Common myeloid progenitor, CD34-positive (primary cell): ENCODE data around the gene ARHGAP22.

Experiments used
- CTCF ChIA-PET: fragments of 350-600 bp; sonication (Branson Sonifier 250); formaldehyde crosslinking; loops from one replicate; lab custom pipeline; 2021; ENCODE audit warnings: antibody characterized with exemption; lab: Charles Lee
- POLR2A ChIA-PET: fragments of 350-600 bp; sonication (Branson Sonifier 250); formaldehyde crosslinking; loops from one replicate; lab custom pipeline; 2021; ENCODE audit warnings: antibody characterized with exemption; lab: Charles Lee
- DNase-seq, 3 donors: peaks; one replicate each; pipeline versions ENCODE4 v3.0.0 to v3.0.0-alpha.2; 2013
- H3K27ac ChIP-seq, 2 experiments: 1 replicate in 1 of 2; 2 replicates in 1 of 2; pipeline ENCODE4 v1.7.0; 2013; ENCODE audit warnings: inconsistent platforms in 2 of 2, low read length in 2 of 2, mild to moderate bottlenecking in 2 of 2, low read depth in 1 of 2, moderate library complexity in 1 of 2; ENCODE audit not compliant: severe bottlenecking in 2 of 2, insufficient read depth in 1 of 2, poor library complexity in 1 of 2
- H3K27me3 ChIP-seq, 5 experiments: replicated peaks in 2 of 5; 1 replicate in 3 of 5; 2 replicates in 2 of 5; pipeline versions ENCODE4 v1.6.1 to v1.7.0; 2013; ENCODE audit warnings: low read length in 4 of 5, mild to moderate bottlenecking in 2 of 5, moderate library complexity in 2 of 5, inconsistent platforms in 1 of 5; ENCODE audit not compliant: insufficient read depth in 5 of 5, control insufficient read depth in 4 of 5
- H3K36me3 ChIP-seq, 4 experiments: 1 replicate in 2 of 4; 2 replicates in 2 of 4; pipeline versions ENCODE4 v1.6.1 to v1.7.0; 2013; ENCODE audit warnings: low read length in 3 of 4, control low read depth in 1 of 4, mild to moderate bottlenecking in 1 of 4; ENCODE audit not compliant: control insufficient read depth in 4 of 4, insufficient read depth in 4 of 4
- H3K4me1 ChIP-seq, 4 experiments: 1 replicate in 3 of 4; 2 replicates in 1 of 4; pipeline versions ENCODE4 v1.6.1 to v1.7.1; 2013; ENCODE audit warnings: low read length in 3 of 4, mild to moderate bottlenecking in 3 of 4, control low read depth in 1 of 4, inconsistent platforms in 1 of 4, moderate library complexity in 1 of 4; ENCODE audit not compliant: control insufficient read depth in 4 of 4, insufficient read depth in 4 of 4; ENCODE audit errors: control extremely low read depth in 1 of 4
- H3K4me3 ChIP-seq, 7 experiments: 1 replicate in 4 of 7; 2 replicates in 3 of 7; pipeline versions ENCODE4 v1.5.1 to v1.7.0; 2013; ENCODE audit warnings: mild to moderate bottlenecking in 7 of 7, low read length in 6 of 7, moderate library complexity in 6 of 7, inconsistent platforms in 2 of 7, low read depth in 2 of 7, control low read depth in 1 of 7; ENCODE audit not compliant: insufficient read depth in 4 of 7, control insufficient read depth in 1 of 7; ENCODE audit errors: extremely low read depth in 1 of 7
- H3K9me3 ChIP-seq, 5 experiments: 1 replicate in 4 of 5; 2 replicates in 1 of 5; pipeline versions ENCODE4 v1.6.1 to v1.7.1; 2013; ENCODE audit warnings: low read length in 4 of 5, mild to moderate bottlenecking in 2 of 5, inconsistent platforms in 1 of 5, low read depth in 1 of 5, moderate library complexity in 1 of 5; ENCODE audit not compliant: control insufficient read depth in 4 of 5, insufficient read depth in 2 of 5; ENCODE audit errors: control extremely low read depth in 1 of 5
- WGBS: methylation state at CpG from one replicate; pipeline ENCODE4 v1.1.5; 2013; ENCODE audit not compliant: insufficient coverage; 5-methylcytosine and 5-hydroxymethylcytosine counted together

Gene ARHGAP22

GRCh38 chr10:48410503-48410902, 194.4 kb downstream of the ARHGAP22 start:
- 93% methylated on average over 2 of the region's 6 CpGs for WGBS
- CTCF ChIA-PET: no interaction called here
- DNase-seq: no peak
- no peaks in the 10 kb centered on the region for H3K27me3 ChIP-seq
- H3K4me3 ChIP-seq: no peak overlapping the region
- H3K4me1 ChIP-seq: peaks cover 0 to 8% (median 7%) of the 10 kb centered on the region in 4 experiments
- H3K27ac ChIP-seq: no peak overlapping the region
- H3K9me3 ChIP-seq: peaks cover 3 to 25% (median 9%) of the 10 kb centered on the region in 5 experiments
- peaks cover 2 to 46% (median 28%) of the 10 kb centered on the region in 4 experiments for H3K36me3 ChIP-seq
- POLR2A ChIA-PET: no interaction called here

GRCh38 chr10:48406658-48407057, 198.2 kb downstream of the ARHGAP22 start:
- H3K4me1 ChIP-seq: peaks cover 0 to 8% (median 7%) of the 10 kb centered on the region in 4 experiments
- CTCF ChIA-PET: interaction anchor here (1.2 to 1.6 kb wide), 5 partner anchors 9 to 43 kb away, joined by 3 to 4 read pairs (median 3); no protein-coding TSS in a partner anchor
- WGBS: 100% methylated on average over 1 of the region's 4 CpGs

DNA sequence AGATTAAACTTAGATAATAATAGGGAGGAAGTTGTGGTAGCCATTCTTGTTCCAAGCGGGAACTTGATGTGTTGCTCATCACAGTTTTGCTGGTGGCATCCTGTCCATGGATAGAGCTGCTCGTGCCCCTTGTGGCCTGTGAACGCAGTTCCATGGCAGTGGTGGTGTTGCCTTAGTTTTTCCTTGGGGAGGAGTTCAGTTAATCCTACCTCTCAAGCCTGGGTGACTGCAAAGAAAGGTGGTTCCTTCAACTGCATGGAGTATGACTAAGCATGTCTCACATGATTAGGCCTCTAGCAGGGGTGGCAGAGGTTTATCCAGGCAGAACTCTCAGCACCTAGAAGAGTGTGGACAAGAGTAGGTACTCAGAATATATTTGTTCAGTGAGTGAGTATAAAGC, 198.7 kb downstream of the ARHGAP22 start:
- peaks cover 0 to 6% (median 0%) of the 10 kb centered on the region in 5 experiments for H3K9me3 ChIP-seq
- H3K27ac ChIP-seq: no peak overlapping the region
- POLR2A ChIA-PET: no interaction called here
- no peaks in the 10 kb centered on the region for H3K27me3 ChIP-seq
- 59% methylated on average over 2 of the region's 3 CpGs for WGBS
- DNase-seq: peak in 2 of 3 donors; percentile 38 to 57
- H3K36me3 ChIP-seq: peaks cover 0 to 25% (median 15%) of the 10 kb centered on the region in 4 experiments
- H3K4me1 ChIP-seq: peaks cover 0 to 8% (median 7%) of the 10 kb centered on the region in 4 experiments
- CTCF ChIA-PET: interaction anchor here (1.2 to 1.6 kb wide), 3 partner anchors 9 to 28 kb away, joined by 3 to 4 read pairs (median 3); no protein-coding TSS in a partner anchor
- H3K4me3 ChIP-seq: no peak overlapping the region

More at GRCh38 chr10:48406658-48407057, 198.2 kb downstream of the ARHGAP22 start:
- Histone ChIP-seq H3K27me3 (no peaks in the 10 kb centered on the region), H3K9me3 (peaks cover 0 to 10% (median 0%) of the 10 kb centered on the region in 5 experiments), H3K27ac (no peak overlapping the region), H3K36me3 (peaks cover 0 to 30% (median 17%) of the 10 kb centered on the region in 4 experiments), H3K4me3 (no peak overlapping the region)
- DNase-seq: no peak
- POLR2A ChIA-PET: no interaction called here

GRCh38 chr10:48404646-48405045, 200.2 kb downstream of the ARHGAP22 start:
- no peak for DNase-seq
- H3K4me3 ChIP-seq: no peak overlapping the region
- CTCF ChIA-PET: interaction anchor here (1.2 to 1.9 kb wide), 3 partner anchors 10 to 41 kb away, joined by 3 to 5 read pairs (median 4); no protein-coding TSS in a partner anchor
- H3K27me3 ChIP-seq: no peaks in the 10 kb centered on the region
- no peak overlapping the region for H3K27ac ChIP-seq
- H3K36me3 ChIP-seq: peaks cover 2 to 10% (median 8%) of the 10 kb centered on the region in 4 experiments
- H3K9me3 ChIP-seq: no peaks in the 10 kb centered on the region
- POLR2A ChIA-PET: no interaction called here
- WGBS: 95% methylated on average over 4 of the region's 4 CpGs
- H3K4me1 ChIP-seq: peaks cover 0 to 8% (median 7%) of the 10 kb centered on the region in 4 experiments

GRCh38 chr10:48400850-48401220, 204.0 kb downstream of the ARHGAP22 start:
- POLR2A ChIA-PET: no interaction called here
- no peak for DNase-seq
- H3K36me3 ChIP-seq: peaks cover 0 to 3% (median 2%) of the 10 kb centered on the region in 4 experiments
- CTCF ChIA-PET: interaction anchor here (1.2 to 2.0 kb wide), 2 partner anchors 9 to 17 kb away, joined by 3 to 8 read pairs; no protein-coding TSS in a partner anchor
- no peak overlapping the region for H3K4me3 ChIP-seq
- no peak overlapping the region for H3K27ac ChIP-seq
- H3K9me3 ChIP-seq: no peaks in the 10 kb centered on the region
- WGBS: no CpG with 5 or more reads among the region's 1 CpG
- H3K4me1 ChIP-seq: peaks cover 0 to 3% (median 2%) of the 10 kb centered on the region in 4 experiments
- no peaks in the 10 kb centered on the region for H3K27me3 ChIP-seq

DNA sequence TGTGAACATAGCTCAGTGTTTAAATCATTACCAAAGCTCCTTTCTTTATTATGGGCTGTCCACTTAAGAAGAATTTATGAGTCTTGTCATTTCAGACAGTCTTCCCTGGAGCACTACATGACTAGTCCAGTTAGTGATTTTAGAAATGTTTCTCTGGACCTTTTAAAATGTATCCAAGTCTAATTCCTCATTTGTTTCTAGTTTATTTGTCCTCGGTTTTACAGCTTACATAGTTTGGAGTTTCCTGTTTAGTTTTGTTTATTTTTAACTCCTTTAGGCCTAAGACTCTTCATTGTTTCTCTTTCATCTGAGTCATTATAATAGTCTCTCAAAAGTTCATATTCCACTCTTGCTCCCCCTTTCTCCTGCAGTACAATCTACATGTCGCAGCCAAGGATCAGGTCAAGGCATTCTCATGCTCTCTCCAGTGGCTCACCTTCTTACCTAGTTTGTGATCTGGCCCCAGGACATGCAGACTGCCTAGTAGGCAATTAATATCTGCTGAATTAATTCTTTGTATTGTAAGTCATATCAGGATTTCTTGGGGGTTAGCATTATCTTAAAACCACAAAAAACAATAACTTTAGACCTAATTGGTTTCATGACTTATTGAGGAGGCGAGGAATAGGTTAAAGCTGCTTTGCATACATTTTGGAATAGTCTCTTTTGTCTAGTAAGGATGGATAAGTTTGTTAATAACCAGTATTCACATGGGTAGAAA, 204.6 kb downstream of the ARHGAP22 start:
- Histone ChIP-seq H3K4me3 (no peak overlapping the region), H3K9me3 (no peaks in the 10 kb centered on the region), H3K36me3 (peaks cover 0 to 2% (median under 1%) of the 10 kb centered on the region in 4 experiments), H3K27me3 (no peaks in the 10 kb centered on the region), H3K4me1 (no peaks in the 10 kb centered on the region), H3K27ac (no peak overlapping the region)
- 75% methylated on average over 1 of the region's 3 CpGs for WGBS
- POLR2A ChIA-PET: no interaction called here
- CTCF ChIA-PET: interaction anchor here (1.1 to 1.7 kb wide), 4 partner anchors 9 to 33 kb away, joined by 3 to 4 read pairs (median 3); no protein-coding TSS in a partner anchor
- DNase-seq: no peak

GRCh38 chr10:48399551-48399950, 205.3 kb downstream of the ARHGAP22 start:
- no peak for DNase-seq
- WGBS: no CpG with 5 or more reads among the region's 1 CpG
- Histone ChIP-seq H3K27me3 (no peaks in the 10 kb centered on the region), H3K27ac (no peak overlapping the region), H3K9me3 (no peaks in the 10 kb centered on the region), H3K36me3 (peaks cover 0 to 2% (median 0%) of the 10 kb centered on the region in 4 experiments), H3K4me3 (no peak overlapping the region), H3K4me1 (no peaks in the 10 kb centered on the region)
- POLR2A ChIA-PET: interaction anchor here (0.6 kb wide), 1 partner anchor 58 kb away, joined by 4 read pairs; no protein-coding TSS in a partner anchor
- CTCF ChIA-PET: interaction anchor here (1.1 to 1.7 kb wide), 4 partner anchors 8 to 33 kb away, joined by 3 to 4 read pairs (median 3); no protein-coding TSS in a partner anchor
